NCI-H1105 treated with DMSO at 0.1 percent for 48 hours (cell line): ENCODE results near the gene SPATA31C2.
"Not testable (repeated sequence)": the region's sequence is repeated elsewhere in the genome, so short reads cannot be mapped to it uniquely, and the experiment has no call there.

ENCODE experiments used
- DNase-seq: peaks from one replicate; lab custom pipeline; 2025; lab: John Stamatoyannopoulos, UW

Gene SPATA31C2

GRCh38 chr9:88138375-88138774 lies at the start of gene SPATA31C2:
TSS of gene SPATA31C2 (minus strand) at chr9:88138475. CDS start at chr9:88138446, 29 bp downstream.
- not testable (repeated sequence) for DNase-seq

GRCh38 chr9:88187631-88188030 lies 49.4 kb upstream of the SPATA31C2 start:
- no peak for DNase-seq

- DNase-seq = no peak
These were observed 48.3 kb upstream of the SPATA31C2 start for GRCh38 chr9:88186495-88187110.

- peak; percentile 37 for DNase-seq
These were observed 46.7 kb upstream of the SPATA31C2 start for GRCh38 chr9:88184976-88185375.

- no peak for DNase-seq
These were observed 45.7 kb upstream of the SPATA31C2 start for GRCh38 chr9:88183798-88184495.

GRCh38 chr9:88182501-88182900 lies 44.2 kb upstream of the SPATA31C2 start:
- DNase-seq = no peak

GRCh38 chr9:88180081-88180765 lies 41.9 kb upstream of the SPATA31C2 start:
- no peak for DNase-seq

GRCh38 chr9:88179062-88179521 lies 40.8 kb upstream of the SPATA31C2 start:
- DNase-seq = no peak

GRCh38 chr9:88178641-88179040 lies 40.4 kb upstream of the SPATA31C2 start:
- no peak for DNase-seq

GRCh38 chr9:88177371-88177770 lies 39.1 kb upstream of the SPATA31C2 start:
- no peak for DNase-seq

GRCh38 chr9:88174324-88174723 lies 36.0 kb upstream of the SPATA31C2 start:
- DNase-seq = no peak

GRCh38 chr9:88173378-88173999 lies 35.2 kb upstream of the SPATA31C2 start:
- DNase-seq = peak; percentile 29

- DNase-seq = no peak
These were observed 31.4 kb upstream of the SPATA31C2 start for GRCh38 chr9:88169700-88170099.

GRCh38 chr9:88168564-88168963 lies 30.3 kb upstream of the SPATA31C2 start:
- DNase-seq = no peak

GRCh38 chr9:88166660-88167059 lies 28.4 kb upstream of the SPATA31C2 start:
- no peak for DNase-seq

- no peak for DNase-seq
These were observed 26.6 kb upstream of the SPATA31C2 start for GRCh38 chr9:88164850-88165249.

GRCh38 chr9:88161144-88161543 lies 22.9 kb upstream of the SPATA31C2 start:
- DNase-seq = no peak

- DNase-seq = no peak
These were observed 5.8 kb upstream of the SPATA31C2 start for GRCh38 chr9:88143957-88144625.

- DNase-seq = no peak
These were observed 4.9 kb upstream of the SPATA31C2 start for GRCh38 chr9:88143179-88143578.

GRCh38 chr9:88133552-88133951 lies 4.7 kb downstream of the SPATA31C2 start:
- not testable (repeated sequence) for DNase-seq

GRCh38 chr9:88129556-88129955 lies 8.7 kb downstream of the SPATA31C2 start:
- not testable (repeated sequence) for DNase-seq
